K562 (cell line): ENCODE data around the gene LIAS. TPM values are rescaled to one million over a fixed set of nuclear protein-coding genes. Genes with fewer than 3 reads are reported as not detected.

Source experiments
- ATAC-seq: fragments of 200-7000 bp; cut with Tn5 transposase; 3 replicates; pipeline ENCODE4 v1.9.1; 2020; ENCODE audit warnings: moderate library complexity
- BruUV-seq: library from RNA; stranded (reverse); fragments of 400-500 nt; replicated peaks from 2 replicates; lab custom pipeline; 2021; lab: Mats Ljungman, UMichigan
- CTCF ChIA-PET: fragments of 300-600 bp; formaldehyde crosslinking; extraction: SDS; loops from one replicate; lab custom pipeline; 2021; ENCODE audit warnings: low intra/inter-chr PET ratio; lab: Yijun Ruan, JAX
- POLR2A ChIA-PET: fragments of 300-600, 350-650 bp; sonication (Branson Sonifier 250); formaldehyde crosslinking; extraction: SDS; loops from one replicate; lab custom pipeline; 2021; ENCODE audit warnings: antibody characterized with exemption, inconsistent platforms; lab: Yijun Ruan, JAX
- DNase-seq, 4 experiments: peaks; one replicate each; pipeline versions ENCODE4 v3.0.0 to v3.0.0-alpha.2; 2011 to 2018; ENCODE audit warnings: low spot score in 3 of 4, mixed read lengths in 3 of 4; ENCODE audit errors: extremely low read depth in 1 of 4
- FAIRE-seq: peaks from 2 replicates; lab custom pipeline; 2011; peaks lifted over from hg19 to GRCh38; lab: Jason Lieb, UNC
- H2AFZ ChIP-seq: 2 replicates; pipeline ENCODE4 v1.6.0; 2011; ENCODE audit warnings: low read depth, low read length, control low read depth, inconsistent platforms
- H3K27ac ChIP-seq: fragments of 200-600 bp; 3 replicates; pipeline ENCODE4 v1.8.0; 2011; ENCODE audit warnings: low read depth, mild to moderate bottlenecking, control low read depth, inconsistent platforms, low read length, moderate library complexity, mixed read lengths; ENCODE audit errors: extremely low read depth
- H3K27me3 ChIP-seq, 2 experiments: fragments of 300-600 bp in 1 of 2; 2 replicates in 1 of 2; 3 replicates in 1 of 2; pipeline versions ENCODE4 v1.6.0 to v1.8.0; 2011; ENCODE audit warnings: inconsistent platforms in 2 of 2, low read length in 2 of 2, mild to moderate bottlenecking in 1 of 2, mixed read lengths in 1 of 2, moderate library complexity in 1 of 2; ENCODE audit not compliant: control insufficient read depth in 2 of 2, insufficient read depth in 2 of 2
- H3K36me3 ChIP-seq: fragments of 300-600 bp; 3 replicates; pipeline ENCODE4 v1.8.0; 2011; ENCODE audit warnings: mild to moderate bottlenecking, low read length, inconsistent platforms; ENCODE audit not compliant: control insufficient read depth, insufficient read depth
- H3K4me1 ChIP-seq, 2 experiments: fragments of 200-600 bp in 1 of 2; replicated peaks in 1 of 2; 2 replicates in 1 of 2; 3 replicates in 1 of 2; pipeline versions ENCODE4 v1.5.1 to v1.8.0; 2011; ENCODE audit warnings: inconsistent platforms in 2 of 2, low read length in 2 of 2, mild to moderate bottlenecking in 1 of 2, mixed read lengths in 1 of 2, moderate library complexity in 1 of 2; ENCODE audit not compliant: control insufficient read depth in 2 of 2, insufficient read depth in 2 of 2
- H3K4me2 ChIP-seq: 2 replicates; pipeline ENCODE4 v1.6.1; 2011; ENCODE audit warnings: low read length, control low read depth, inconsistent platforms, mixed read lengths; ENCODE audit not compliant: insufficient read depth
- H3K4me3 ChIP-seq: fragments of 200-600 bp; sonication (generic), shearing (Covaris generic); 2 replicates; pipeline ENCODE4 v1.5.1; 2016; ENCODE audit warnings: control low read depth, inconsistent platforms
- H3K79me2 ChIP-seq: fragments of 200-600 bp; 3 replicates; pipeline ENCODE4 v1.8.0; 2011; ENCODE audit warnings: low read length, inconsistent platforms; ENCODE audit not compliant: control insufficient read depth, insufficient read depth
- H3K9ac ChIP-seq, 2 experiments: 2 replicates each; pipeline versions ENCODE4 v1.6.0 to v1.6.1; 2011; ENCODE audit warnings: low read depth in 2 of 2, low read length in 2 of 2, control low read depth in 1 of 2, inconsistent platforms in 1 of 2, mild to moderate bottlenecking in 1 of 2, mixed read lengths in 1 of 2; ENCODE audit not compliant: insufficient read depth in 1 of 2
- H3K9me1 ChIP-seq: one replicate; pipeline ENCODE4 v1.6.0; 2011; ENCODE audit warnings: inconsistent platforms, mild to moderate bottlenecking, low read length, moderate library complexity; ENCODE audit not compliant: control insufficient read depth, insufficient read depth
- H3K9me3 ChIP-seq: replicated peaks from 2 replicates; pipeline ENCODE4 v1.5.1; 2011; ENCODE audit warnings: low read depth, low read length, inconsistent platforms; ENCODE audit not compliant: control insufficient read depth, insufficient read depth
- H4K20me1 ChIP-seq: replicated peaks from 2 replicates; pipeline ENCODE4 v1.6.1; 2011; ENCODE audit warnings: low read length, inconsistent platforms, mixed read lengths; ENCODE audit not compliant: control insufficient read depth, insufficient read depth
- C11orf30 ChIP-seq: fragments of 450-650 bp; IDR thresholded peaks from 2 replicates; pipeline ENCODE4 v1.6.1; 2016; ENCODE audit warnings: low read depth, mild to moderate bottlenecking
- GTF2B ChIP-seq: IDR thresholded peaks from 2 replicates; pipeline ENCODE4 v1.6.1; 2011; ENCODE audit not compliant: insufficient read length; ENCODE audit errors: extremely low read depth
- JUND ChIP-seq, 2 experiments: IDR thresholded peaks; 2 replicates in 1 of 2; 3 replicates in 1 of 2; pipeline ENCODE4 v1.6.1; 2011; ENCODE audit warnings: borderline replicate concordance in 2 of 2, low read depth in 2 of 2, low read length in 2 of 2, improper control_type of control experiment in 1 of 2, missing biosample characterization in 1 of 2, missing genetic modification characterization in 1 of 2, missing genetic modification reagents in 1 of 2
- KLF6 ChIP-seq: fragments of 250-450 bp; sonication (Bioruptor Pico); IDR thresholded peaks from 2 replicates; pipeline ENCODE4 v1.4.0; 2020; ENCODE audit warnings: mild to moderate bottlenecking, moderate library complexity, borderline replicate concordance
- L3MBTL2 ChIP-seq: fragments of 450-650 bp; IDR thresholded peaks from 2 replicates; pipeline ENCODE4 v1.6.1; 2016; ENCODE audit warnings: mild to moderate bottlenecking, moderate library complexity
- NFRKB ChIP-seq: fragments of 450-650 bp; IDR thresholded peaks from 2 replicates; pipeline ENCODE4 v1.6.1; 2016; ENCODE audit warnings: low read depth
- NKRF ChIP-seq: fragments of 450-650 bp; IDR thresholded peaks from 2 replicates; pipeline ENCODE4 v1.6.1; 2016; ENCODE audit warnings: borderline replicate concordance
- NR2C2 ChIP-seq, 2 experiments: fragments of 200-800 bp in 1 of 2; sonication (Bioruptor generic) in 1 of 2; sonication (generic) in 1 of 2; formaldehyde crosslinking in 1 of 2; IDR thresholded peaks; 2 replicates each; pipeline versions ENCODE4 v1.6.1 to v1.8.0; 2016 to 2022; ENCODE audit warnings: mild to moderate bottlenecking in 1 of 2, missing compliant biosample characterization in 1 of 2, missing genetic modification characterization in 1 of 2, missing genetic modification reagents in 1 of 2
- PHF8 ChIP-seq: fragments of 200-600 bp; sonication (generic); IDR thresholded peaks from 2 replicates; pipeline ENCODE4 v1.6.1; 2012; ENCODE audit warnings: mixed run types, mild to moderate bottlenecking, inconsistent platforms, low read length, moderate library complexity, borderline replicate concordance
- ZC3H4 ChIP-seq: sonication (generic); formaldehyde crosslinking; IDR thresholded peaks from 2 replicates; pipeline ENCODE4 v1.9.0; 2021; ENCODE audit warnings: missing genetic modification reagents, borderline replicate concordance
- ZNF436 ChIP-seq: fragments of 250-450, 450-650 bp; sonication (Bioruptor Pico); formaldehyde crosslinking; IDR thresholded peaks from 2 replicates; pipeline ENCODE4 v1.7.0; 2020; ENCODE audit warnings: mild to moderate bottlenecking
- ZNF699 ChIP-seq: fragments of 250-450 bp; sonication (Bioruptor Pico); IDR thresholded peaks from 2 replicates; pipeline ENCODE4 v1.8.0; 2021; ENCODE audit warnings: mild to moderate bottlenecking, moderate library complexity; ENCODE audit not compliant: insufficient replicate concordance
- WGBS: fragments of 100-300 bp; shearing (Covaris generic); methylation state at CpG from one replicate; pipeline ENCODE4 v1.1.6; 2016; ENCODE audit warnings: low coverage, mixed read lengths; ENCODE audit not compliant: insufficient coverage; ENCODE audit errors: missing lambda C conversion rate; 5-methylcytosine and 5-hydroxymethylcytosine counted together
- in situ Hi-C: fragments of 300-500 bp; cut with MboI; formaldehyde crosslinking; loops from 4 replicates; pipeline ENCODE4 v1.15.0; 2018; ENCODE audit warnings: inconsistent platforms, mixed read lengths
- intact Hi-C: fragments of 100-400 bp; cut with micrococcal nuclease; formaldehyde crosslinking; loops from 2 replicates; pipeline ENCODE4 v1.14.2; 2022
- polyA plus RNA-seq, 8 experiments: library from polyadenylated mRNA; depleted of rRNA in 4 of 8; stranded (reverse) in 5 of 8; unstranded in 3 of 8; fragments of >200 nt; fragmentation: Nextera tagmentation in 2 of 8; fragmentation: Illumina TruSeq in 1 of 8; extraction: Ambion mirVana in 2 of 8; extraction: Trizol in 1 of 8; gene quantifications; 2 replicates each; pipeline versions ENCODE4 v1.2.1 to v1.2.3, GENCODE V29; 2011 to 2014; ENCODE audit warnings: inconsistent platforms in 1 of 8, missing spikeins in 1 of 8
- total RNA-seq, 7 experiments: library from RNA; depleted of rRNA in 6 of 7; stranded (reverse); fragments of >200 nt in 6 of 7; fragmentation: Illumina TruSeq in 2 of 7; extraction: Trizol in 2 of 7; gene quantifications; 2 replicates each; pipeline versions ENCODE4 v1.2.1 to v1.2.3, GENCODE V29; 2011 to 2021; ENCODE audit warnings: low replicate concordance in 1 of 7
- TF ChIP-seq, protein P1 (sequence below), 2 experiments: IDR thresholded peaks; 2 replicates each; pipeline ENCODE4 v1.6.1; 2012; ENCODE audit warnings: improper control_type of control experiment in 2 of 2, low read depth in 2 of 2, low read length in 2 of 2, borderline replicate concordance in 1 of 2

Gene LIAS
- total and polyA plus RNA-seq, 9 of the 15 experiments (the other 6 are each of a cell fraction or from before 2014, with no cell fraction given) = 21.9 to 57.1 (median 42.1) TPM

DNA sequence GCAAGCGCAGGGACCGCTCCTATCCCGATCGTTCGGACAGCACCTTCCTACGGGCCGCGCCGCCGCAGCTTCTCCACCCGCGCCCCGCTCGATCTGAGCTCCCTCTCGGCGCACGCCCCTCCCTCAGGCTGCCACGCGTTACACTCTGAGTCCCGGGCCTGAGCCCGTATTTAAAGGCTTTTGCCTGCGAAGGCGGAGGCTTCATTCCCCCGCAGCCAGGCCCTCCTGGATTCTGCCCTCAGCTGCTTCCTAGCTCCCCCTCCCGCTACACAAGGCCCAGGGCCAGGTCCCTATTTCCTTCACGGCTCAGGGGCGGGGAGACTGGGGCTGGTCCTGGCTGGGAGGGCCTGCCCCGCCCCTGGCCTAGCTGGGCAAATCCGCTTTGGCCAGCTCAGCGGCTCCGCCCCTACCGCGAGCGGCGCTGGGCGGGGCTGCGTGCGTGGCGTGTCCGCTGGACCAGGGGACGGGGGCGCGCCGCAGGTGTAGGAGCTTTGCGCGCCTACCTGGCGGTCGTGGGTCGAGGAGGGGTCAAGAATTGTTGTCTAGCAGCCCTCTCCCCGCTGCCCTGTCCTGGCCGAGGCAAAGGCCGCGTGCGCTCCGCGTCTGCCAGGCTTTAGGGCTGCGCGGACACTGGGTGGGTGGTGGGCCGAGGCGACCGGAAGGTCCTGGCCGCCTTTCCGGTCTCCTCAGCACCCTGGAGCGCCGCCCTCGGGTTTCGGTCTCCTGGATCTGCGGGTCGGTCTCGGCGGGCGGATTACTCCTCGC, 68.6 kb downstream of the LIAS start, which contains the start of gene UGDH:
Gene UGDH (minus strand): TSS at position 144 of the 765 bp plus-strand sequence. CDS start 5,927 bp downstream, outside the sequence.
- Histone ChIP-seq H2AFZ (peak within 1 kb of the TSS; percentile 82), H3K9me3 (peaks cover 11% of the 10 kb centered on the region), H3K9me1 (no peaks in the 10 kb centered on the region), H3K79me2 (peaks cover 25% of the 10 kb centered on the region), H3K27me3 (no peaks in the 10 kb centered on the region), H3K36me3 (0 out of 3 replicates have a peak, but pooled peaks cover 2% of the 10 kb centered on the region), H4K20me1 (no peaks in the 10 kb centered on the region), H3K4me3 (peak within 1 kb of the TSS; percentile 81), H3K4me1 (peaks cover 5 to 20% of the 10 kb centered on the region in 2 experiments; a peak in 4 of 5 replicates), H3K27ac (peak within 1 kb of the TSS; percentile 83), H3K9ac (peak within 1 kb of the TSS; percentile 75 to 98), H3K4me2 (peak within 1 kb of the TSS; percentile 96)
- intact Hi-C loops = loop anchor here (1.0 to 5.0 kb wide), 3 partner anchors 60 to 450 kb away; partner anchors contain the start of genes PDS5A and SMIM14
- under 1% methylated on average over 57 of the region's 73 CpGs for WGBS
- DNase-seq (peak; percentile 97), ATAC-seq (peak; percentile 99), FAIRE-seq (peak; percentile 96)
- BruUV-seq = no TSS peak
- CTCF ChIA-PET = interaction anchor here (0.5 to 0.7 kb wide), 2 partner anchors 48 to 58 kb away, joined by 3 to 5 read pairs; no protein-coding TSS in a partner anchor
- in situ Hi-C loops = no loop called here
- POLR2A ChIA-PET = interaction anchor here (0.6 to 1.3 kb wide), 15 partner anchors 9 to 491 kb away, joined by 3 to 7 read pairs (median 3); partner anchors contain the start of genes LIAS, RPL9, SMIM14 and UBE2K
- TF ChIP-seq ZNF699 (CRISPR knock-in tag) = no peak
- TF ChIP-seq GTF2B = no peak
- peak; percentile 61; the same call in 1 of the 2 replicates for TF ChIP-seq NKRF
- no peak; the same call in none of the 2 replicates for TF ChIP-seq JUND (IDR thresholded peaks at IDR 0.05; ENCODE audit: borderline replicate concordance, low read depth, low read length)
- TF ChIP-seq JUND (tag; IDR thresholded peaks at IDR 0.05; ENCODE audit: borderline replicate concordance, low read depth, low read length) = peak; percentile 14; the same call in 1 of the 3 replicates
- peak; percentile 93 for TF ChIP-seq KLF6
- TF ChIP-seq PHF8 = peak; percentile 98; the same call in 1 of the 2 replicates
- 0 out of 2 replicates have a peak, but pooled peaks have one; percentile 8 for TF ChIP-seq ZC3H4 (CRISPR knock-in tag)
- TF ChIP-seq L3MBTL2 = peak; percentile 56
- TF ChIP-seq ZNF436 (CRISPR knock-in tag) = no peak
- TF ChIP-seq C11orf30 = peak; percentile 72
- TF ChIP-seq, protein P1, sequence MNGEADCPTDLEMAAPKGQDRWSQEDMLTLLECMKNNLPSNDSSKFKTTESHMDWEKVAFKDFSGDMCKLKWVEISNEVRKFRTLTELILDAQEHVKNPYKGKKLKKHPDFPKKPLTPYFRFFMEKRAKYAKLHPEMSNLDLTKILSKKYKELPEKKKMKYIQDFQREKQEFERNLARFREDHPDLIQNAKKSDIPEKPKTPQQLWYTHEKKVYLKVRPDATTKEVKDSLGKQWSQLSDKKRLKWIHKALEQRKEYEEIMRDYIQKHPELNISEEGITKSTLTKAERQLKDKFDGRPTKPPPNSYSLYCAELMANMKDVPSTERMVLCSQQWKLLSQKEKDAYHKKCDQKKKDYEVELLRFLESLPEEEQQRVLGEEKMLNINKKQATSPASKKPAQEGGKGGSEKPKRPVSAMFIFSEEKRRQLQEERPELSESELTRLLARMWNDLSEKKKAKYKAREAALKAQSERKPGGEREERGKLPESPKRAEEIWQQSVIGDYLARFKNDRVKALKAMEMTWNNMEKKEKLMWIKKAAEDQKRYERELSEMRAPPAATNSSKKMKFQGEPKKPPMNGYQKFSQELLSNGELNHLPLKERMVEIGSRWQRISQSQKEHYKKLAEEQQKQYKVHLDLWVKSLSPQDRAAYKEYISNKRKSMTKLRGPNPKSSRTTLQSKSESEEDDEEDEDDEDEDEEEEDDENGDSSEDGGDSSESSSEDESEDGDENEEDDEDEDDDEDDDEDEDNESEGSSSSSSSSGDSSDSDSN (IDR thresholded peaks at IDR 0.05; ENCODE audit: borderline replicate concordance in 1 of 2, low read depth in 2 of 2, low read length in 2 of 2) = peak; percentile 84; a peak in 3 of 4 replicates
- TF ChIP-seq NFRKB = peak; percentile 53; the same call in 1 of the 2 replicates
- peak; percentile 68; the same call in 1 of the 2 replicates for TF ChIP-seq NR2C2 (CRISPR knock-in tag; IDR thresholded peaks at IDR 0.05)
- peak; percentile 80; the same call in 1 of the 2 replicates for TF ChIP-seq NR2C2 (tag; IDR thresholded peaks at IDR 0.05)
